Sigmoid colon (tissue), 4 donors: ENCODE data around the gene ARSB.

Source experiments
- POLR2AphosphoS5 ChIP-seq, 4 donors: sonication (generic); formaldehyde crosslinking; IDR thresholded peaks; one replicate each; pipeline ENCODE4 v1.6.1; 2017; ENCODE audit warnings: antibody characterized with exemption in 4 of 4
- TF ChIP-seq, protein P1 (sequence below), 4 experiments: fragments of 450-650 bp in 3 of 4; fragments of 200-600 bp in 1 of 4; IDR thresholded peaks; one replicate each; pipeline ENCODE4 v1.5.1; 2016 to 2019; ENCODE audit warnings: antibody characterized with exemption in 4 of 4, mild to moderate bottlenecking in 3 of 4, moderate library complexity in 2 of 4

DNA sequence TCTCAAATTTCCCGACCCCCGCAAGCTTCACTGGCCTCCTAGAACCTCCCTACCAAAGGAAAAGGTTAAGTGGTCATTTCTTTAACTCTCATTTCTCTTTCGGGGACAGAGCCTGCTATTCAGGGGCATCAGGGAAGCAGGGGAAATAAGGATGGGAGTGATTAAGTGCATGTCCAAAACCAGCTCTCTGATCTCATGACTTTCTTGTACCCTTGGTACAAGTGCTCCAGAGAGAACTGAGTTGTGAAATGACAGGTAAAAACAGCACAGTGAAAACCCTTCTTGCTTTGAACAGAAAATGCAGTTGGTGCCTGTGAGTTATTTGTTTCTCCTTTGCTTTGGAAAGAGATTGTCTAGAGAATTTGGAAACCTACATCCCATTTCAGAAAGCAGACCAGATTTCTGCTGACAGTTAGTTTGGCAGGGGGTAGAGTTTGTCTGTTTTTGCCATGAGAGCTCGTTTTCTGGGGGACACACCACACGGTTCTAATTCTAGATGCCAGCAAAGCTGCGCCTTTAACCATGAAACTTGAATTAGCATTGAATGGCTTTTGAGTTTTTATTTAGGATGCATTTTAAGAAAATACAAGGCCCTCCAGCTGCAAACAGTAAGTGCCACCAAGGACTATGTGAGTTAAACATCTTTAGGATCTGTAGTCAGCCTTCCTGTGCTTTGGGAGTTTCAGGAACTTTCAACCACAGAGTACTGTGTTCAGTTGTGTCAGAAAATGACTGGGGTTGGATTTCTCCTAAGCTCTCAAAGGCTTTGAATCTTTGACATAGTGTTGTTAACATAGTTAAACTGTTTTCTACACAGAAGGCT lies 174.8 kb downstream of the ARSB start:
- TF ChIP-seq, protein P1, sequence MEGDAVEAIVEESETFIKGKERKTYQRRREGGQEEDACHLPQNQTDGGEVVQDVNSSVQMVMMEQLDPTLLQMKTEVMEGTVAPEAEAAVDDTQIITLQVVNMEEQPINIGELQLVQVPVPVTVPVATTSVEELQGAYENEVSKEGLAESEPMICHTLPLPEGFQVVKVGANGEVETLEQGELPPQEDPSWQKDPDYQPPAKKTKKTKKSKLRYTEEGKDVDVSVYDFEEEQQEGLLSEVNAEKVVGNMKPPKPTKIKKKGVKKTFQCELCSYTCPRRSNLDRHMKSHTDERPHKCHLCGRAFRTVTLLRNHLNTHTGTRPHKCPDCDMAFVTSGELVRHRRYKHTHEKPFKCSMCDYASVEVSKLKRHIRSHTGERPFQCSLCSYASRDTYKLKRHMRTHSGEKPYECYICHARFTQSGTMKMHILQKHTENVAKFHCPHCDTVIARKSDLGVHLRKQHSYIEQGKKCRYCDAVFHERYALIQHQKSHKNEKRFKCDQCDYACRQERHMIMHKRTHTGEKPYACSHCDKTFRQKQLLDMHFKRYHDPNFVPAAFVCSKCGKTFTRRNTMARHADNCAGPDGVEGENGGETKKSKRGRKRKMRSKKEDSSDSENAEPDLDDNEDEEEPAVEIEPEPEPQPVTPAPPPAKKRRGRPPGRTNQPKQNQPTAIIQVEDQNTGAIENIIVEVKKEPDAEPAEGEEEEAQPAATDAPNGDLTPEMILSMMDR (IDR thresholded peaks at IDR 0.05): no peak
- TF ChIP-seq POLR2AphosphoS5 (IDR thresholded peaks at IDR 0.05): no peak
